Uterus (tissue), 4 donors: ENCODE results near the gene NPTX1. TPM values are rescaled to one million over a fixed set of nuclear protein-coding genes. Genes with fewer than 3 reads are reported as not detected.
A peak's percentile ranks its signal among the peaks of the same experiment; 100 is the strongest.

Experiments
- DNase-seq, 2 donors: peaks; one replicate each; pipeline ENCODE4 v3.0.0-alpha.2; 2019 to 2020
- H3K27ac ChIP-seq, 2 donors: fragments of 200-600 bp; sonication (generic); 1 replicate in 1 of 2; 2 replicates in 1 of 2; pipeline ENCODE4 v1.5.1; 2016 to 2018
- H3K27me3 ChIP-seq, 2 donors: fragments of 200-600 bp; sonication (generic); one replicate each; pipeline ENCODE4 v1.5.1; 2018 to 2019; ENCODE audit warnings: control low read depth in 1 of 2
- H3K36me3 ChIP-seq, 2 donors: fragments of 200-600 bp; sonication (generic); one replicate each; pipeline ENCODE4 v1.5.1; 2019; ENCODE audit warnings: control low read depth in 1 of 2
- H3K4me1 ChIP-seq, 2 donors: fragments of 200-600 bp; sonication (generic); one replicate each; pipeline ENCODE4 v1.5.1; 2018 to 2019; ENCODE audit warnings: control low read depth in 1 of 2
- H3K4me3 ChIP-seq, 2 donors: fragments of 200-600 bp; sonication (generic); 1 replicate in 1 of 2; 2 replicates in 1 of 2; pipeline ENCODE4 v1.5.1; 2018 to 2019; ENCODE audit warnings: mild to moderate bottlenecking in 1 of 2
- H3K9me3 ChIP-seq, 2 donors: fragments of 200-600 bp; sonication (generic); one replicate each; pipeline ENCODE4 v1.5.1; 2019; ENCODE audit warnings: control low read depth in 1 of 2
- CTCF ChIP-seq, 4 experiments: fragments of 200-600 bp in 2 of 4; fragments of 450-650 bp in 2 of 4; sonication (generic) in 2 of 4; IDR thresholded peaks; one replicate each; pipeline ENCODE4 v1.5.1; 2016 to 2019; ENCODE audit warnings: antibody characterized with exemption in 4 of 4, mild to moderate bottlenecking in 2 of 4, moderate library complexity in 1 of 4
- POLR2A ChIP-seq, 2 donors: fragments of 450-650 bp; IDR thresholded peaks; one replicate each; pipeline ENCODE4 v1.6.1; 2016; ENCODE audit warnings: antibody characterized with exemption in 2 of 2, mild to moderate bottlenecking in 1 of 2, moderate library complexity in 1 of 2
- intact Hi-C: fragments of 100-400 bp; cut with DNase I; formaldehyde crosslinking; loops from one replicate; pipeline ENCODE4 v1.15.1; 2023; ENCODE audit warnings: low total_unique reads
- total RNA-seq, 4 donors: library from RNA; depleted of rRNA in 3 of 4; stranded (reverse); fragments of >200 nt in 3 of 4; gene quantifications; one replicate each; pipeline versions ENCODE4 v1.1.0 to v1.2.4, GENCODE V29; 2014 to 2023
- donor health status: DM: yes; HTN: yes; CAD: no.

The NPTX1 gene
- total RNA-seq, 4 donors from 2014 or later = 1.6 to 2.1 TPM; not detected in 2

- no peak for DNase-seq
- no peaks in the 10 kb centered on the region for H3K9me3 ChIP-seq
- no peaks in the 10 kb centered on the region for H3K36me3 ChIP-seq
- H3K27me3 ChIP-seq = no peaks in the 10 kb centered on the region
- no peak for TF ChIP-seq POLR2A (IDR thresholded peaks at IDR 0.05)
- TF ChIP-seq CTCF (IDR thresholded peaks at IDR 0.05) = no peak
- peak overlapping the region in 1 of 2 donors; percentile 67 for H3K27ac ChIP-seq
- H3K4me1 ChIP-seq = peaks cover 4 to 6% of the 10 kb centered on the region in 2 donors
- intact Hi-C loops = no loop called here
- H3K4me3 ChIP-seq = no peak overlapping the region
Observed at GRCh38 chr17:80502578-80502877, 26.1 kb upstream of the NPTX1 start.

- DNase-seq = peak; percentile 54 to 69
- Histone ChIP-seq H3K4me3 (peak overlapping the region in 1 of 2 donors; percentile 10), H3K27ac (peak overlapping the region; percentile 67 to 70), H3K9me3 (no peaks in the 10 kb centered on the region), H3K4me1 (peaks cover 4 to 6% of the 10 kb centered on the region in 2 donors), H3K27me3 (no peaks in the 10 kb centered on the region), H3K36me3 (no peaks in the 10 kb centered on the region)
- TF ChIP-seq POLR2A (IDR thresholded peaks at IDR 0.05) (no peak), CTCF (IDR thresholded peaks at IDR 0.05) (no peak)
- intact Hi-C loops = no loop called here
Observed at GRCh38 chr17:80501741-80502577, 25.6 kb upstream of the NPTX1 start.

GRCh38 chr17:80499961-80500665 lies 23.7 kb upstream of the NPTX1 start:
- no peak overlapping the region for H3K4me3 ChIP-seq
- no peaks in the 10 kb centered on the region for H3K36me3 ChIP-seq
- H3K27ac ChIP-seq = no peak overlapping the region
- intact Hi-C loops = no loop called here
- H3K9me3 ChIP-seq = no peaks in the 10 kb centered on the region
- H3K27me3 ChIP-seq = no peaks in the 10 kb centered on the region
- no peak for DNase-seq
- H3K4me1 ChIP-seq = peaks cover 4 to 6% of the 10 kb centered on the region in 2 donors
- no peak for TF ChIP-seq CTCF (IDR thresholded peaks at IDR 0.05)
- no peak for TF ChIP-seq POLR2A (IDR thresholded peaks at IDR 0.05)

- Histone ChIP-seq H3K9me3 (no peaks in the 10 kb centered on the region), H3K4me1 (peaks cover 4 to 6% of the 10 kb centered on the region in 2 donors), H3K27me3 (no peaks in the 10 kb centered on the region), H3K27ac (no peak overlapping the region), H3K4me3 (no peak overlapping the region), H3K36me3 (no peaks in the 10 kb centered on the region)
- DNase-seq = no peak
- intact Hi-C loops = no loop called here
- TF ChIP-seq CTCF (IDR thresholded peaks at IDR 0.05) (no peak), POLR2A (IDR thresholded peaks at IDR 0.05) (no peak)
Observed at GRCh38 chr17:80499560-80499959, 23.2 kb upstream of the NPTX1 start.

- TF ChIP-seq CTCF (IDR thresholded peaks at IDR 0.05) = no peak
- TF ChIP-seq POLR2A (IDR thresholded peaks at IDR 0.05) = no peak
- Histone ChIP-seq H3K27me3 (no peaks in the 10 kb centered on the region), H3K4me1 (peaks cover 4 to 6% of the 10 kb centered on the region in 2 donors), H3K36me3 (no peaks in the 10 kb centered on the region), H3K4me3 (no peak overlapping the region), H3K27ac (peak overlapping the region in 1 of 2 donors; percentile 50), H3K9me3 (no peaks in the 10 kb centered on the region)
- intact Hi-C loops = no loop called here
- no peak for DNase-seq
Observed at GRCh38 chr17:80498920-80499410, 22.6 kb upstream of the NPTX1 start.
